HEK293 (cell line): ENCODE measurements around the gene LDAF1.

Experiments used
- TCF7L2 ChIP-seq: IDR thresholded peaks from 2 replicates; pipeline ENCODE4 v1.6.1; 2011; ENCODE audit warnings: low read depth, mild to moderate bottlenecking, inconsistent platforms, low read length, moderate library complexity, borderline replicate concordance
- ZBTB21 ChIP-seq: fragments of 450-650 bp; formaldehyde crosslinking; IDR thresholded peaks from 2 replicates; pipeline ENCODE4 v1.5.1; 2017; ENCODE audit warnings: missing biosample characterization, missing genetic modification characterization
- ZFP3 ChIP-seq: fragments of 450-650 bp; formaldehyde crosslinking; IDR thresholded peaks from 2 replicates; pipeline ENCODE4 v1.5.1; 2016; ENCODE audit warnings: low read depth, missing biosample characterization, missing genetic modification characterization
- ZNF138 ChIP-seq: fragments of 450-650 bp; formaldehyde crosslinking; IDR thresholded peaks from 2 replicates; pipeline ENCODE4 v1.5.1; 2016; ENCODE audit warnings: missing biosample characterization, missing genetic modification characterization, borderline replicate concordance
- ZNF335 ChIP-seq: fragments of 450-650 bp; formaldehyde crosslinking; conservative IDR thresholded peaks from 2 replicates; pipeline ENCODE4 v1.5.1; 2016; ENCODE audit warnings: missing biosample characterization, missing genetic modification characterization
- ZNF596 ChIP-seq: fragments of 450-650 bp; IDR thresholded peaks from 2 replicates; pipeline ENCODE4 v1.5.0; 2018; ENCODE audit warnings: missing biosample characterization, mild to moderate bottlenecking, missing genetic modification characterization, moderate library complexity
- ZNF623 ChIP-seq: fragments of 450-650 bp; formaldehyde crosslinking; IDR thresholded peaks from 2 replicates; pipeline ENCODE4 v1.5.1; 2016; ENCODE audit warnings: missing biosample characterization, missing genetic modification characterization
- ZNF776 ChIP-seq: fragments of 450-650 bp; formaldehyde crosslinking; IDR thresholded peaks from 2 replicates; pipeline ENCODE4 v1.5.0; 2017; ENCODE audit warnings: missing biosample characterization, missing genetic modification characterization, borderline replicate concordance
- TF ChIP-seq, protein P1 (sequence below): fragments of 450-650 bp; formaldehyde crosslinking; IDR thresholded peaks from 2 replicates; pipeline ENCODE4 v1.5.1; 2016; ENCODE audit warnings: missing biosample characterization, missing genetic modification characterization
- TF ChIP-seq, protein P2 (sequence below): fragments of 450-650 bp; formaldehyde crosslinking; IDR thresholded peaks from 2 replicates; pipeline ENCODE4 v1.5.1; 2016; ENCODE audit warnings: missing biosample characterization, missing genetic modification characterization, low read depth

DNA sequence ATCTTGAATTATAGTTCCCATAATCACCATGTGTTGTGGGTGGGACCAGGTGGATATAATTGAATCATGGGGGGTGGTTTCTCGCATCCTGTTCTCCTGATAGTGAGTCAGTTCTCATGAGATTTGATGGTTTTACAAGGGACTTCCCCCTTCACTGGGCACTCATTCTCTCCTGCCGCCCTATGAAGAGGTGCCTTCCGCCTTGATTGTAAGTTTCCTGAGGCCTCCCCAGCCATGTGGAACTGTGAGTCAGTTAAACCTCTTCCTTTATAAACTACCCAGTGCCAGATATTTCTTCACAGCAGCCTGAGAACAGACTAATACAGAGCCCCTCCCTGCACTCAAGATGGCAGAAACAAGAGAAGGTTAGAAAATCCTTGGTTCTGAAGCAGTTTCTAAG lies 26.4 kb downstream of the LDAF1 start:
- TF ChIP-seq, protein P1, sequence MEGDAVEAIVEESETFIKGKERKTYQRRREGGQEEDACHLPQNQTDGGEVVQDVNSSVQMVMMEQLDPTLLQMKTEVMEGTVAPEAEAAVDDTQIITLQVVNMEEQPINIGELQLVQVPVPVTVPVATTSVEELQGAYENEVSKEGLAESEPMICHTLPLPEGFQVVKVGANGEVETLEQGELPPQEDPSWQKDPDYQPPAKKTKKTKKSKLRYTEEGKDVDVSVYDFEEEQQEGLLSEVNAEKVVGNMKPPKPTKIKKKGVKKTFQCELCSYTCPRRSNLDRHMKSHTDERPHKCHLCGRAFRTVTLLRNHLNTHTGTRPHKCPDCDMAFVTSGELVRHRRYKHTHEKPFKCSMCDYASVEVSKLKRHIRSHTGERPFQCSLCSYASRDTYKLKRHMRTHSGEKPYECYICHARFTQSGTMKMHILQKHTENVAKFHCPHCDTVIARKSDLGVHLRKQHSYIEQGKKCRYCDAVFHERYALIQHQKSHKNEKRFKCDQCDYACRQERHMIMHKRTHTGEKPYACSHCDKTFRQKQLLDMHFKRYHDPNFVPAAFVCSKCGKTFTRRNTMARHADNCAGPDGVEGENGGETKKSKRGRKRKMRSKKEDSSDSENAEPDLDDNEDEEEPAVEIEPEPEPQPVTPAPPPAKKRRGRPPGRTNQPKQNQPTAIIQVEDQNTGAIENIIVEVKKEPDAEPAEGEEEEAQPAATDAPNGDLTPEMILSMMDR (tag by site-specific recombination), result no peak
- TF ChIP-seq ZFP3 (no peak), ZNF776 (tag by site-specific recombination) (no peak), ZNF335 (tag by site-specific recombination) (no peak), ZBTB21 (no peak), TCF7L2 (no peak), ZNF596 (no peak), ZNF623 (tag by site-specific recombination) (no peak), ZNF138 (tag by site-specific recombination) (no peak)
- TF ChIP-seq, protein P2, sequence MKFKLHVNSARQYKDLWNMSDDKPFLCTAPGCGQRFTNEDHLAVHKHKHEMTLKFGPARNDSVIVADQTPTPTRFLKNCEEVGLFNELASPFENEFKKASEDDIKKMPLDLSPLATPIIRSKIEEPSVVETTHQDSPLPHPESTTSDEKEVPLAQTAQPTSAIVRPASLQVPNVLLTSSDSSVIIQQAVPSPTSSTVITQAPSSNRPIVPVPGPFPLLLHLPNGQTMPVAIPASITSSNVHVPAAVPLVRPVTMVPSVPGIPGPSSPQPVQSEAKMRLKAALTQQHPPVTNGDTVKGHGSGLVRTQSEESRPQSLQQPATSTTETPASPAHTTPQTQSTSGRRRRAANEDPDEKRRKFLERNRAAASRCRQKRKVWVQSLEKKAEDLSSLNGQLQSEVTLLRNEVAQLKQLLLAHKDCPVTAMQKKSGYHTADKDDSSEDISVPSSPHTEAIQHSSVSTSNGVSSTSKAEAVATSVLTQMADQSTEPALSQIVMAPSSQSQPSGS, result no peak
